Stomach smooth muscle (tissue), 2 donors: ENCODE measurements around the gene KIAA2012.

Experiments used
- H3K27ac ChIP-seq: one replicate; pipeline ENCODE4 v1.7.0; 2013; ENCODE audit warnings: mild to moderate bottlenecking, low read length, inconsistent platforms
- H3K27me3 ChIP-seq, 2 donors: one replicate each; pipeline ENCODE4 v1.7.0; 2013; ENCODE audit warnings: low read length in 2 of 2; ENCODE audit not compliant: insufficient read depth in 2 of 2, control insufficient read depth in 1 of 2
- H3K36me3 ChIP-seq, 2 donors: one replicate each; pipeline ENCODE4 v1.7.0; 2013; ENCODE audit warnings: low read length in 2 of 2; ENCODE audit not compliant: control insufficient read depth in 2 of 2, insufficient read depth in 2 of 2
- H3K4me1 ChIP-seq: one replicate; pipeline ENCODE4 v1.7.0; 2013; ENCODE audit warnings: low read length; ENCODE audit not compliant: control insufficient read depth, insufficient read depth
- H3K4me3 ChIP-seq, 2 donors: one replicate each; pipeline ENCODE4 v1.7.0; 2013; ENCODE audit warnings: low read length in 2 of 2
- H3K9ac ChIP-seq, 2 donors: one replicate each; pipeline ENCODE4 v1.7.0; 2013; ENCODE audit warnings: low read length in 2 of 2, mild to moderate bottlenecking in 1 of 2
- H3K9me3 ChIP-seq, 2 donors: one replicate each; pipeline ENCODE4 v1.7.0; 2013; ENCODE audit warnings: low read length in 2 of 2; ENCODE audit not compliant: control insufficient read depth in 2 of 2
- donor health status: healthy.
- donor health status: Pancreatic carcinoma.

Gene KIAA2012

GRCh38 chr2:202194418-202194817 lies 121.4 kb downstream of the KIAA2012 start:
- H3K9ac ChIP-seq: no peak overlapping the region
- H3K4me3 ChIP-seq: no peak overlapping the region
- no peaks in the 10 kb centered on the region for H3K9me3 ChIP-seq
- no peak overlapping the region for H3K27ac ChIP-seq
- no peaks in the 10 kb centered on the region for H3K4me1 ChIP-seq
- H3K36me3 ChIP-seq: no peaks in the 10 kb centered on the region
- no peaks in the 10 kb centered on the region for H3K27me3 ChIP-seq

GRCh38 chr2:202196727-202197126 lies 123.7 kb downstream of the KIAA2012 start:
- peaks cover 4 to 6% of the 10 kb centered on the region in 2 donors for H3K36me3 ChIP-seq
- H3K9me3 ChIP-seq: no peaks in the 10 kb centered on the region
- no peak overlapping the region for H3K27ac ChIP-seq

DNA sequence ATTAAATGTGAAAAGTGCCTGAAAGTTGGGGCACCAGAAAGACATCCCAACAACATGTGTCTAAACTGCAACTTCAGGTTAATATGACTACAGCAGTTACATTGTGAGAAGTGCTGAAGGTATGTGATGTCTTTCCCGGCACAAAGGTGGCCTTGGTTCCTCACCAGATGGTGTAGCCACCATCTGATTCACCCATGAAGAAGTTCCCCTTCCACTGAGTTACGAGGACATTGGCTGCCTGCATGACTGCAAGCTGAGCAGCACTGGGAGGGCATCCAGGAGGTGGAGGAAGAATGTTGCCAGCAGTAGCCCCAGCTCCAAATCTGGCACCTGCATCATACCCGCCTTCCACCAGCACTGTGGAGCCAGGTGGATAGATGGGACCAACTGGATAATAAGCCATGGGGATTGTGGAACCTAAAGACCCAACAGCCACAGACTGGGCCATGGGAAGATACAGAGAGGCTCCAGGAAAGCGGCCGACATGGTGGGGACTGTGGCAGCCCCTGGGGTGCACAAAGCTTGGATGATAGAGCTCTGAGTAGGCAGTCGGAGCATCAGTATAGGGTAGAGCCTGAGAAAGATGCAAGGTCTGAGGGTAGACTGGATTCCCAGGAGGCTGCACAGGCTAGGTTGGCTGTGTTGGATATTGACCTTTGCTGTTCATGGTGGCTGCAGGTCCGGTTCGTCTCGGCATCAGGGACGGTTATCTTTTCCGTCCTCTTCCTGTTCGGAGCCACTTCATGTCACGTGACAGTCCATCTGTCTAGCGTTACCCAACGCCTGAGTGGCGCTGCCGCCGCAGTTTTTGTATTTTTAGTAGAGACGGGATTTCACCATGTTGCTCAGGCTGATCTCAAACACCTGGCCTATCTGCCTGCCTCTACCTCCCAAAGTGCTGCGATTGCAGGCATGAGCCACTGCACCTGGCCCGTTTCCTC lies 128.4 kb downstream of the KIAA2012 start:
- Histone ChIP-seq H3K4me1 (no peaks in the 10 kb centered on the region), H3K36me3 (peaks cover 6% of the 10 kb centered on the region in 2 donors), H3K4me3 (no peak overlapping the region), H3K27ac (no peak overlapping the region), H3K9me3 (no peaks in the 10 kb centered on the region), H3K27me3 (no peaks in the 10 kb centered on the region), H3K9ac (no peak overlapping the region)

More at GRCh38 chr2:202196727-202197126, 123.7 kb downstream of the KIAA2012 start:
- Histone ChIP-seq H3K27me3 (no peaks in the 10 kb centered on the region), H3K4me1 (no peaks in the 10 kb centered on the region), H3K4me3 (no peak overlapping the region), H3K9ac (no peak overlapping the region)

- no peak overlapping the region for H3K27ac ChIP-seq
- H3K9me3 ChIP-seq: no peaks in the 10 kb centered on the region
- peaks cover 7 to 8% of the 10 kb centered on the region in 2 donors for H3K36me3 ChIP-seq
- no peak overlapping the region for H3K4me3 ChIP-seq
- H3K27me3 ChIP-seq: no peaks in the 10 kb centered on the region
- H3K4me1 ChIP-seq: no peaks in the 10 kb centered on the region
- H3K9ac ChIP-seq: no peak overlapping the region
These were observed 130.3 kb downstream of the KIAA2012 start for GRCh38 chr2:202203348-202203747.

GRCh38 chr2:202204855-202205254 lies 131.8 kb downstream of the KIAA2012 start:
- no peak overlapping the region for H3K4me3 ChIP-seq

GRCh38 chr2:202208526-202208925 lies 135.5 kb downstream of the KIAA2012 start:
- Histone ChIP-seq H3K36me3 (peaks cover 2 to 15% of the 10 kb centered on the region in 2 donors), H3K27me3 (no peaks in the 10 kb centered on the region), H3K4me3 (no peak overlapping the region), H3K9me3 (no peaks in the 10 kb centered on the region), H3K4me1 (no peaks in the 10 kb centered on the region), H3K27ac (no peak overlapping the region), H3K9ac (no peak overlapping the region)

More at GRCh38 chr2:202204855-202205254, 131.8 kb downstream of the KIAA2012 start:
- Histone ChIP-seq H3K27me3 (no peaks in the 10 kb centered on the region), H3K27ac (no peak overlapping the region), H3K9ac (no peak overlapping the region), H3K9me3 (no peaks in the 10 kb centered on the region), H3K4me1 (no peaks in the 10 kb centered on the region), H3K36me3 (peaks cover 8 to 10% of the 10 kb centered on the region in 2 donors)

- Histone ChIP-seq H3K36me3 (peaks cover 2 to 9% of the 10 kb centered on the region in 2 donors), H3K4me3 (no peak overlapping the region), H3K27ac (no peak overlapping the region), H3K27me3 (no peaks in the 10 kb centered on the region), H3K4me1 (no peaks in the 10 kb centered on the region), H3K9ac (no peak overlapping the region), H3K9me3 (no peaks in the 10 kb centered on the region)
These were observed 142.1 kb downstream of the KIAA2012 start for GRCh38 chr2:202215179-202215578.

GRCh38 chr2:202221873-202222272 lies 148.8 kb downstream of the KIAA2012 start:
- Histone ChIP-seq H3K27me3 (no peaks in the 10 kb centered on the region), H3K4me1 (no peaks in the 10 kb centered on the region), H3K9me3 (no peaks in the 10 kb centered on the region), H3K9ac (no peak overlapping the region), H3K27ac (no peak overlapping the region), H3K4me3 (no peak overlapping the region), H3K36me3 (peaks cover 0 to 5% of the 10 kb centered on the region in 2 donors)

DNA sequence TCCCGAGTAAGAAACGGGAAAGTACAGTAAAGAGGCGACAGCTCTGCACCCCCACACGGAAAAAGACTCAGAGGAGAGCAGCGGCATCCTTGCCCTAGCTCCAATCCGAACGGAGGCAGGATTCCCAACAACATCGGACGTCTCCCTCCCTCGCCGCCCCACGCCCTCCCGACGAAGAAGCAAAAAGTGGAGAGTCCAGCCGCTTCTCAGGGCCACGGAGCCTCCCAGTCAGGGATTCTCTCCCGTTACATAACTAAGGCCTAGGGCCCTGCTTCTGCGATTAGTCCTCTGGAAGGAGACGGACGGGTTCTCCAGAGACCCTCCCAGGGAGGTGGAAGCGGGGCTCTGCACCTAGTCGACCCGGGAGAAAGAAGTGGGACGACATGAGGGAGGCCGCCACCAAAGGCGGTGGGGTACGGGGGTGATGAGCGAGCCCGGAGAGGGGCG lies 164.8 kb downstream of the KIAA2012 start:
- peaks cover 13% of the 10 kb centered on the region for H3K4me1 ChIP-seq
- no peaks in the 10 kb centered on the region for H3K36me3 ChIP-seq
- peak overlapping the region; percentile 83 to 86 for H3K9ac ChIP-seq
- peak overlapping the region; percentile 91 to 94 for H3K4me3 ChIP-seq
- no peaks in the 10 kb centered on the region for H3K9me3 ChIP-seq
- peak overlapping the region; percentile 85 for H3K27ac ChIP-seq
- no peaks in the 10 kb centered on the region for H3K27me3 ChIP-seq

DNA sequence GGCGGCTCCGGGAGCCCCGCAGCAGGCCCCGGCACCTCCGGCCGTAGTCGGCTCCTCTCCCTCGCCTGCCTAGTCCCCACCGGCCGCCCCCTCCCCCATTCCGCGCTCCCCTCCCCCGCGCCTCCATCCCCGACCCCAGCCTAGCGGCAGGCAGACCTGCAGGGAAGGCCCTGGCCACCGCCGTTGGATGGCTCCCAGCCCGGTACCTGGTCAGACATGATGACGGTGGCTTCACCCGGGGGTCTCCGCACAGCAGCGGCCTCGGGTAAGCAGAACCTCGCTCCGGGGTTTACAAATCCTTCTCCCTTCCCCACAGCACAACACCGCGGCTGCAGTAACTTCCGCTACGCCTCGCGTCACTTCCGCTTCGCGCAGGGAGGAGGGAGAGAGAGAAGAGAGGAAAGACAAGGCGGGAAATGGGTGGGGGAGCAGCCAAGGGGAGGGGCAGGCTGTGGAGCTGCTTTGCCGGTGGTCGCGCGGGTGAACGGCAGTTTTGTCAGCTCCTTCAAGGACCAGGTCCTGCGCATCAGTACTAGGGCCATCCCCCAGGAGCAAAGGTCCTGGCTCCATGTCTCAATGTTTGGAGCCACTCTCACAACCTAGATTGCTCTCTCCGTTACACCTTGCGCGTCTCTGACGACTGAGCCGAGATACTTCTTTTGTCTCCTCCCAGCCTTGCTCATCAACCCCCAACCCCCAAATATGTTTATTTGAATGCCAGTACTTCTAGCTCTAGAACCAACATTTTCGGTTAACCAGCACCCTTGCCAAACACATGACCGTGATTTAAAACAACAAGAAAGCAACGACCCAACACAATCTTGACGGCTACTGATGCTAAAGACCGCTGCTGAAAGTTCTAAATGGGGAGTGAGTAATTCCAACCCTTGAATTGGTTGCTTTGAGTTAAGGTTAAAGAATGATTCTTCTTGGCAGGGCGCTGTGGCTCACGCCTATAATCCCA lies 165.5 kb downstream of the KIAA2012 start, which contains the start of gene SUMO1:
Gene SUMO1, minus strand, starts transcription at position 364 of the 964 bp plus-strand sequence. Its CDS starts 146 bp downstream, at position 218.
- Histone ChIP-seq H3K27ac (peak within 1 kb of the TSS; percentile 85), H3K9ac (peak within 1 kb of the TSS; percentile 83 to 87), H3K27me3 (no peaks in the 10 kb centered on the region), H3K4me3 (peak within 1 kb of the TSS; percentile 91 to 94), H3K9me3 (no peaks in the 10 kb centered on the region), H3K36me3 (no peaks in the 10 kb centered on the region), H3K4me1 (peaks cover 13% of the 10 kb centered on the region)
